ENCODE results near the gene CMTR1.
A peak's percentile ranks its signal among the peaks of the same experiment; 100 is the strongest.

The CMTR1 gene

GRCh38 chr6:37514321-37514771 is 81.3 kb downstream of the CMTR1 start:
- peak in 1 of 2 donors; percentile 39 for DNase-seq

DNA sequence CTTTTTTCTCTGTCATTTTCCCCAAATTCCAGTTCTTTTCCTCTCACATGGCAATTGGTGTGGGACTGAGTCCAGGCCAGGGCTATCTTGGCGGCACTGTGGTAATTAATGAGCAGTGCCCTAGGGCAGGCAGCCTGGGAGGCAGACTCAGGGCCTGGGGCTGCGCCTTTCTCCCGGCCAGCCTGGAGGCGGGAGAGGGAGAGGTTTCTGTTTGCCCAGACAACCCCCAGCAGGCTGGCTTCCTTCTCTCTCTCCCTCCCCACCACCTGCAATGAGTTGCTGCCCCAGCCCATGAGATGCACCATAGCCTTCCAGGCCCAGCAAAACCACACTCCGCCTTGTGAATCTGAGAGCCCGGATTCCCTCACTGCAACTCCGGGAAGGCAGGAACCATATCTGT is 81.8 kb downstream of the CMTR1 start:
- DNase-seq: no peak

DNA sequence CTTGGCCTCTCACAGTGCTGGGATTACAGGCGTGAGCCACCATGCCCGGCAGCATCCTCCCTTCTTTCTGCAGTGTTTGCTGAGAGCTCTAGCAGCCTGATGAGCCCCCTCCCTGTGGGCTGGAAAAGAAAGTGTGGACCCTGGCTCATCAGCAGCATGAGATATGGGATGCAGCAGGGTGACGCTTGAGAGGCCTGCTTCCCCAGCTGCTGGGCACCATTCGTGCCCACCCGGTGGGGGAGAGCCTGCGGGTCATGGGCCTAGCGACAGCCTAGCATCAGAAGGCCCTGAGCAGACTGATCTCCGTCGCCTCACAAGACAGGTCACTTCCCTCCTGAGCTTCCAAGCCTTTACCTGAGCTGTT is 82.7 kb downstream of the CMTR1 start:
- DNase-seq: no peak

GRCh38 chr6:37516076-37516919 is 83.3 kb downstream of the CMTR1 start:
- DNase-seq: peak; percentile 93 to 94

DNA sequence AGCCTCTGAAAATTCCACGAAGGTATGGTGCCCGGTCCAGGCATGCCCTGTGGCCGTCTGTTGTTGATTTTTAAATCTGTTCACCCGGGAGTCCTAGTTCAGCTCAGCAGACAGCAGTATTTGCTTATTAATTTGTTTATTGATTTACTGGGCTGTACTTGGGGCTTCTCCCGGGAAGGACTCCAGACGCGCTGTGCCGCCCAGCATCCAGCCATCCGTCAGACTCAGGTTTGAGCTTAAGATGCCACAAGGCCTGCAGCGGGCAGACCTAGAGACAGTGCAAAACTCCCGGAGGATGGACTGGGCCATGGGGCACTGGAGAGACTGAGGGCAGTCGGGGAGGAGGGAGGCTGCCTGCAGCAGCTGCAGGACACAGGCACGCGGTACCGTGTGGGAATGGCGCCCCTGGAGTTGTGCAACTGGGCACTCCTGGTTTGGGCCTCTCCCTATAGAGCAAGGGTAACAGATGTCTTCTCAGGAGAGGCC is 83.9 kb downstream of the CMTR1 start:
- DNase-seq: no peak

GRCh38 chr6:37517411-37517812 is 84.4 kb downstream of the CMTR1 start:
- peak; percentile 83 to 86 for DNase-seq

- no peak for DNase-seq
Observed at GRCh38 chr6:37518116-37518515, 85.1 kb downstream of the CMTR1 start.

DNA sequence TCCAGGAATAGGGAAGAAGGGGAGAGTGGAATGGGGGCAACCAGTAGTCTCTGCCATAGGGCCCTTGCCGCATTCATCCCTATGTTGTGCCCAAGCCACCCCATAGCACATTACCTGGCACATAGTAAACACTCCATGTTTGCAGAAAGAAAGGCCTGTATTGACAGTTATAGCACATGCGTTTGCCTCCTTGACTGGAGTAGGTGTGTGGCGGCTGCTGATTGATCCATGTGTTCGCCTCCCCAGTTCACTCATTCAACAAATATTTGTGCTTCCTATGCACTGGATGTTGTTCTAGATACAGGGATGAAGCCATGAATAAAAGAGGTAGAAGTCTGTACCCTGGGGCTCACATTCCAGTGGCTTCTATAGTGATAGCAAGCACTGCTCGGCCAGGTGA is 86.4 kb downstream of the CMTR1 start:
- no peak for DNase-seq

DNA sequence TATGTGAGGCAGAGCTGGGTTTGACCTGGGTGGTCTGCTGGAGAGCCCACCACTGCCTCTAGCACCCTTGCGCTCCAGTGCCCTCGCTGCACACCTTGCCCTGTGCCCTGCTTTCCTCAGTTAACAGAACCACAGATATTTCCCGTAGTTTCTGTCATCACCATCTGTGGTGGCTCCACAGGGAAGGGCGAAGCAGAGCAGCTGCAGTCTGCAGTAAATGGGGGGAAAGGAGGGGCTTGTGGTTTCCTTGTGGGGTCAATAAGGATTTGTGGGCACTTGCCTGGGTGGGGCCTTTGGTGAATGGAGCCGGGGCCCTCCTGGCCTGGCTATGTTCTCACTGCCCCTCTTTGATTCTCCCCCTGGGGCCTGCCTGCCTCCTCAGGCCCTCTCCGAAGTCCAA is 87.9 kb downstream of the CMTR1 start:
- no peak for DNase-seq

GRCh38 chr6:37521674-37522073 is 88.7 kb downstream of the CMTR1 start:
- DNase-seq: no peak

GRCh38 chr6:37522836-37523235 is 89.8 kb downstream of the CMTR1 start:
- no peak for DNase-seq

GRCh38 chr6:37523412-37523811 is 90.4 kb downstream of the CMTR1 start:
- no peak for DNase-seq

- DNase-seq: no peak
Observed at GRCh38 chr6:37524025-37524969, 91.3 kb downstream of the CMTR1 start.

DNA sequence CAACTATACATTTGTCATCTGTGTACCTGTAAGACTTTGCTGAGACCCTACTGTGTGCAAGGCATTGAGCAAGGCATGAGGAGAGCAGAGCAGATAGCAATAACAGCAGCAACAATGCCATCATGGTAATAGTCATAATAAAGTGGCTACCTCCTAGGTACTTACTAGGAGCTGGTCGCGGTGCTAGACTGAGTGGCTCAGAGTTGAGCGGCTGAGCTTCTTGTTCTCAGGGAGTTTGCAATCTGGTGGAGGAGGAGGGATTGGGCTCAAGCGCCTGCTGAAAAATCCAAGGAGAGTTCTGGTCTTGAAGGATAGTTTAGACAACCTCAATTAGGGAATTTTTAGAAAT is 91.9 kb downstream of the CMTR1 start:
- DNase-seq: no peak

- no peak for DNase-seq
Observed at GRCh38 chr6:37525460-37526357, 92.7 kb downstream of the CMTR1 start.

- no peak for DNase-seq
Observed at GRCh38 chr6:37528541-37528940, 95.5 kb downstream of the CMTR1 start.

GRCh38 chr6:37530297-37530696 is 97.3 kb downstream of the CMTR1 start:
- no peak for DNase-seq

- DNase-seq: no peak
Observed at GRCh38 chr6:37531026-37531425, 98.0 kb downstream of the CMTR1 start.
